HPDE6-E6E7 (cell line): ENCODE measurements around the gene INPP5B.
"Not testable (repeated sequence)": the region's sequence is repeated elsewhere in the genome, so short reads cannot be mapped to it uniquely, and the experiment has no call there.

ENCODE experiments used
- DNase-seq: peaks from one replicate; pipeline ENCODE4 v3.0.0; 2011; ENCODE audit warnings: missing footprints; ENCODE audit errors: extremely low spot score

Gene INPP5B

DNA sequence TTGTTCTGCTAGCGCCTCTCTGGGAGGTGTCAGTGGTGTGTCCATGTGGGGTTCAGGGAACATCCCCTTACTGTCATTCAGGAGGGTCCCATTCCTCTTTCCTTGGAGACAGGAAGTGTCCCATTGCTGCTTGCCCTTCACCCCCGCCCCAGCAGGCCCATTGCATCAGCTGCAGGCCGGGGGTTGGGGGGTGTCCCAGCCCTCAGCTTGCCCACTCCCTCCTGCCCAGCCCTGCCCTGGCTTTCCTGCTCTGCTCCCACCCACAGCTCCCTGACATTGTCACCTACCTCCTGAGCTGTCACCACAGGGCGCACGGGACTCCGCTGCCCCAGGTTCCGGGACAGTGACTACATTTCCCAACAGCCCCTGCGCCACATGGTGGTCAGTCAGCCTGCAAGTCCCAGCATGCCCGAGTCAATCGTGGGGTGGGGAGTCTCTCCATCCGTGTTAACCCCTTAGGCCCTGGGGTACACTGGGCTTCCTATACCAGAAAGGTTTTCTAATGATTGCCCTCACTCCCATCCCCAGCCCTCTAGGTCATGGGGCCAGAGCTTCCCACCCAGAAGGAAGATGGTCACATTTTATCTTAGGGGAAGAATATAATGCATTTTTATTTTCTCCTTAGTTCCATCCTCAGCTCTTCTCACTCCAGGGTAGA lies at the start of gene INPP5B:
Gene INPP5B, minus strand, starts transcription at position 351 of the 658 bp plus-strand sequence. CDS start 745 bp downstream, outside the sequence.
- DNase-seq: no peak

DNA sequence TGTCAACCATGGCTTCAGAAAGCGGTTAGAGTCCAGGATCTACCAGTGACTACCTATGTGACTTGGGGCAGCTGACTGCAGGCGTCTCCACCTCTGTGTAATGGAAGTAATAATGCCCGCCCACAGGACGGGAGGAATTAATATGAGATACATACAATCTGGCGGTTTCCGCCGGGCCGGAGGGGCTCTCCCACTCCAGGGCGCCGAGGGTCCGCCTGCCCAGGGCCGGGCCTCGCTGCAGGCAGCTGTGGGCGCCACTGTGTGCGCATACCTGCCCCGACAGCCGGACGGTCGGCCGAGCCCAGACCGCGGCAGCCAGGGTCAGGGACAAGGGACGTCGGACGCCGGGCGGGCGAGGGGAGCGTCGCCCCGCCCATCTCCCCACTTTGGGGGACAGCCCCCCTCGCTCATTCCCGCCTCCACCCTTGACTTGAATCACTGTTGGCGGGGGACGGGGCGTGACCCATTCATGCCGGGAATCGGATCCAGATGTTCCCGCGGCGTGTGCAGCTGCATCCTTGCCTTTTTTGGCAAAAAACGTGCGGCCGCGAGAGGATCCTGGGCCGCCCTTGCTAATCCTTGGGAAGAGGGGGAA lies 49.0 kb upstream of the INPP5B start:
- DNase-seq: no peak

DNA sequence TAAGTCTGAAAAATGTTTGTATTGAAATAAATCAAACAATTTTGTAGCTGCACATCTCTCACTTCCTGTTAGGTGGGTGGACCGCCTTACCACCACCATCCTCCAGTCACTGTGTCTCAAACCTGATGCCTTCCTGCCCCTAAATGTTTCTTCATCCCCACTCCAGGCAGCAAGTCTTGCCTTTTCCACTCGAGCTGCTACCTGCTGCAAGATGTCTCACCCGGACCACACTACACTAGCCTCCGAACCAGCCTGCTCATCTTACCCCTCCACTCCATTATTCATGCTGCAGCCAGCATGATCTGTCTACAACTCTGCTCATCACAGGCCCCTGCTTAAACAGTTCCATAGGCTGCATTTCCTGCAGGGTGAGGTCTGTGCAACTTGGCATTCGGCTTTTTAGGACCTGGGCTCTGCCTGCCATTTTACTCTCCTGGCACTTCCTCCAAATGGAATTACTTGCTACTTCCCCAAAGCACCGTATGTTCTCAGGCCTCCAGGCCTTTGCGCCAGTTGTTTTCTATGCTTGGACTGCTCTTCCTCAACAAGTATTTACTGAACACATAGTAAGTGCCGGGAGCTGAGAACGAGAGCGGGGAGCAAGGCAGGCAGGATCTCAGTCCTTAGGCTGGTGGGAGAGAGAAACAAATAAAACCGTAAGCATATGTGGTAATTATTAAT lies 48.2 kb upstream of the INPP5B start:
- no peak for DNase-seq

DNA sequence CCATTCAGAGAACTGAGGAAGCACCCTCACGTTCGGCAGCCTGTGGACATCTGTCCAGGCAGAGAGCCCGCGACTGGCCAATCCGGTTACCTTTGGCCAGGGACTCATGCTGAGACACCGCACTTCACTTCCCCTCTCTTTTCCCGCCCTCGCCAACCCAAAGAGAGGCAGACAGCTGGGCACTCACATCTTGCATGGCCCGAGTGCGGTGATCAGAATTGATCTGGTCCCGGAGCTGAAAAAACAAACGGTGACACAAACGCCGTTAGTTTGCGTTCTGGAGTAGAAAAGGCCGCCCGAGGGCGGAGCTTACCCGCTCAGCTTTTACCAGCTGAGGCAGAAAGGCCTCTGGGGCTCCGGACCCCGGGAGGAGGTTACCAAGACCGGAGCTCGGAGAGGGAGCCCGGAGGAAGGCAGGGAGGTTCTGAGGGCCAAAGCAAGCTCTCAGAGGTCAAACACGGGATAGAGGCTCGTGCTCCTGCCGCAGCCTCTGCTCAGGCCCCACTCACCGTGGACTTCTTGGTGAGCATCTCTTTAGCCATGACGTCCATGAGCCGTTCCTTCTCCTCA lies 42.6 kb upstream of the INPP5B start:
- no peak for DNase-seq

DNA sequence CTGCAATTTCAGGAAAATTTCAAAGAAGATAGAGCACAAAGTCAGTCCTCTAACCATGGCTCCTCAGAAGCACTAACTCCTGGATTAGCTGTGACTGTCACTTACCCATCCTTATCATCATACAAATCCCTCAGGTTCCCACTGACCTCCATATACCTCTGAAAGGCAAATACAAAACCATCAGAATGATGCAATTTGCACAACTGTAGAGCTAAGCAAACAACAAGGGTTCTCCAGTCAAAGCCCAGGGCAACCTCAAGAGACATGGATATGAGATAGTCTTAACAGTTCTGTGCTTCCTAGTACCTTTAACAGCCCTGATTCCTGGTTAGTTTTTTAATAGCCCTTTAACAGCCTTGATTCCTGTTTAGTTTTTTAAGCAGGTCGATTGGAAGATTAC lies 40.8 kb upstream of the INPP5B start:
- no peak for DNase-seq

DNA sequence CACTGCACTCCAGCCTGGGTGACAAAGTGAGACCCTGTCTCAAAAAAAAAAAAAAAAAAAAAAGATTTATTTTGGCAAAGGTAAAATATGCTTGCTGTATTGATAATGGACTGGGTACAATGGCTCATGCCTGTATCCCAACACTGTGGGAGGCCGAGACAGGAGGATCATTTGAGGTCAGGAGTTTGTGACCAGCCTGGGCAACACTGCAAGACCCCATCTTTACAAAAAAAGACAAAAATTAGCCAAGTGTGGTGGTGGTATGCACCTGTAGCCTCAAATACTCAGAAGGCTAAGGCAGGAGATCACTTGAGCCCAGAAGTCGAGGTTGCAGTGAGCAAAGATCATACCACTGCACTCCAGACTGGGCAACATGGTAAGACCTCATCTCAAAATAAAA lies 36.7 kb upstream of the INPP5B start:
- no peak for DNase-seq

DNA sequence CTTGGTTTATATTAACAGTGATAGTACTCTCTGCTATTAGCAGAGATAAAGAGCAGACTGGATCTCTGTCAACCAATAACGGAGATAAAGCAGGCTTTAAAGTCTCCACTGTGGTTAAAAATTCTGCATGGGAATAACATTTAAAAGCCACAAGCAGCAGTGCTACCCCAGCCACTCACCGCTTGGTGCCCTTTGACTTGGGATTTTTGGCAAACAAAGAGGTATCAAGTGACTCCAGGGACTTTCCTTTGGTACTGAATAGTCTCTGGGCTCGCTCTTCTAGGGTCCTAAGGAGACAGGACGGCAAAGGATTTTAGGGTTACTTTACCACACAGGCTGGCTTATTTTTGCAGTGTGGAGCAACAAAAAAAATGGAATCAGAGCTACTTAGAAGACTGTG lies 31.7 kb upstream of the INPP5B start:
- no peak for DNase-seq

DNA sequence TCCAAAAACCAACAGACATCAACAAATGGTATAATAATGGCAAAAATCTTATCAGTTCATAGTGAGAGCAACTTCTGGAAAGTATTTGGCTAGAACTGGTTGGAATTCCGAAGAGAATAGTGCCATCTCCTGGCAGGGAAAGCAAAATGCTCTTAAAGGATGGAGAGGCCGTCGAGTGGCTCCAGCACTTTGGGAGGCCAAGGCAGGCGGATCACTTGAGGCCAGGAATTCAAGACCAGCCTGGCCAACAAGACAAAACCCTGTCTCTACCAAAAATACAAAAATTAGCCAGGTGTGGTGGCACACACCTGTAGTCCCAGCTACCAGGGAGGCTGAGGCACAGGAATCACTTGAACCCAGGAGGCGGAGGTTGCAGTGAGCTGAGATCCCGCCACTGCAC lies 28.2 kb upstream of the INPP5B start:
- not testable (repeated sequence) for DNase-seq

DNA sequence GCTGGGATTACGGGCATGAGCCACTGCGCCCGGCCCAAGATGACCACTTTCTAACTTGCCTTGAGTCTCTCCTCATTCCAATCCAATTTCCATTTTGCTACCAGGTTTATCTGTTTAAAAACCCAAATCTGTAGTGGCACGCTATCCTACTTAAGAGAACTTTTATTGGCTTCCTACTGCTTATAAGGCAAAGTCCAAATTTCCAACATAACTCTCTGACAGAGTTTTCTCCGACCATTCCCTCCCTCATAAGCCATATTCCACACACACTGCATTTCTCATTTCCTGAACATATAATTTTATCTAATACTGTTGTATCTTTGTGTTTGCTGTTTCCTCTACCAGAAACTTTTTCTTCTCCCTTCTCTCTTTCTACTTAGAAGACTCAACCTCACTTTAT lies 27.7 kb upstream of the INPP5B start:
- no peak for DNase-seq

DNA sequence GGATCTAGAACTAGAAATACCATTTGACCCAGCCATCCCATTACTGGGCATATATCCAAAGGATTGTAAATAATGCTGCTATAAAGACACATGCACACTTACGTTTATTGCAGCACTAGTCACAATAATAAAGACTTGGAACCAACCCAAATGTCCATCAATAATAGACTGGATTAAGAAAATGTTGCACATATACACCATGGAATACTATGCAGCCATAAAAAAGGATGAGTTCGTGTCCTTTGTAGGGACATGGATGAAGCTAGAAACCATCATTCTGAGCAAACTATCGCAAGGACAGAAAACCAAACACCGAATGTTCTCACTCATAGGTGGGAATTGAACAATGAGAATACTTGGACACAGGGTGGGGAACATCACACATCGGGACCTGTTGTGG lies 26.8 kb upstream of the INPP5B start:
- DNase-seq: not testable (repeated sequence)

DNA sequence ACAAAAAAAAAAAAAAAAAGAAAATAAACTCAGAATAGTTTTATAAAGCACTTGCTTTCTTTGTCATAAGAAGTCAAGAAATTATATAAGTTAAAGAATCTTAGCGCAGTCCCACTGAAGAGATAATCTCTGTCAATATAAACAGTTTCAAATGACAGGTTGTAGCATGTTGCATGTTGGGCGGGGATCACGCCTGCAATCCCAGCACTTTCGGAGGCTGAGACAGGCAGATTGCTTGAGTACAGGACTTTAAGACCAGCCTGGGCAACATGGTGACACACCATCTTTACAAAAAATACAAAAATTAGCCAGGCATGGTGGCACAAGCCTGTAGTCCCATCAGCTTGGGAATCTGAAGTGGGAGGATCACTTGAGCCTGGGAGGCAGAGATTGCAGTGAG lies 18.4 kb upstream of the INPP5B start:
- no peak for DNase-seq

DNA sequence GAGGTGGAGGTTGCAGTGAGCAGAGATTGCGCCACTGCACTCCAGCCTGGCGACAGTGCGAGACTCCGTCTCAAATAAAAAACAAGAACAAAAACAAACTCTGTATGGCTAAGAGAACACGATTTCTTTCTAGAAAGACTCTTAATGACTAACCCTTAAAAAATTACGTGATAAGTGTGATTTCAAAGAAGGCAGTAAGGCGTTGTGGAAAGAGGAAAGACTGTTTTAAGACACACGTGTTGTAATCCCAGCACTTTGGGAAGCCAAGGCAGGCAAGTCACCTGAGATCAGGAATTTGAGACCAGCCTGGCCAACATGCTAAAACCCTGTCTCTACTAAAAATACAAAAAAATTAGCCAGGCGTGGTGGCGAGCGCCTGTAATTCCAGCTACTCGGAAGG lies 17.3 kb upstream of the INPP5B start:
- DNase-seq: not testable (repeated sequence)

DNA sequence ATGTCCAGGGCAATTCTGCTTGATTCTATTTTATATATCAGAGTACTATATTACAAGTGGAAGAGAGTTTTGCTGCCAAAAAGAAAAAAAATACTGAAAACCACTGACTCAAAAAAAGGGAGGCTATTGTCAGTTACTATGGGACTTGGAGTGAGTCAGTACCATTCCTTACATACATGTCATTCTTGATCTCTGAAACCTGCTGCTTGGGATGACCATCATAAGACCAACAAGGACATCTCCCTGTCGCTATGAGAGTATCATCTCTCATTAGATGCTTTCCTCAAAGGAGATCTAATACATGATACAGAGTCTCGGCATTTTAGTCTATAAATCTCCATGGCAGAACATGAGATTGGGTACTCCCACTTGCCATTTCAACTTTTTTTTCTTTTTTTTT lies 11.8 kb upstream of the INPP5B start:
- no peak for DNase-seq

DNA sequence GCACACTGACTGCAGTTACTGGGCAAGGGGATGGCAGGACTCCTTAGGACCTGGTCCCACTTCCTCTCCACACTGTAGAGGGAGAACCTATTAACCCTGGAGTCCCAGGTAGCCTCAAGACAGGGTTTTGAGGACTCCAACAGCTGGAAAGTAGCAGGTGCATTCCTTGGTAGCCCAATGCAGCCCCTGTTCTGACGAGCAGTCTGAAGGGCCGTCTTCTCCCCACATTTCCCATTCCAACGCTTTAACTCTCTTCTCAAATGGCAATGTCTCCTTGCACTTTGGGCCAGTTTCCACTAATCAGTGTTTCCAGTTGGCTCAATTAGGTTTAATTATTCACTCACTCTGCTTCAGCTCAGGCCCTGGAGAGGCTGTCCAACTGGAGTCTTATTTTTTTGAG lies 8.8 kb upstream of the INPP5B start:
- DNase-seq: no peak

DNA sequence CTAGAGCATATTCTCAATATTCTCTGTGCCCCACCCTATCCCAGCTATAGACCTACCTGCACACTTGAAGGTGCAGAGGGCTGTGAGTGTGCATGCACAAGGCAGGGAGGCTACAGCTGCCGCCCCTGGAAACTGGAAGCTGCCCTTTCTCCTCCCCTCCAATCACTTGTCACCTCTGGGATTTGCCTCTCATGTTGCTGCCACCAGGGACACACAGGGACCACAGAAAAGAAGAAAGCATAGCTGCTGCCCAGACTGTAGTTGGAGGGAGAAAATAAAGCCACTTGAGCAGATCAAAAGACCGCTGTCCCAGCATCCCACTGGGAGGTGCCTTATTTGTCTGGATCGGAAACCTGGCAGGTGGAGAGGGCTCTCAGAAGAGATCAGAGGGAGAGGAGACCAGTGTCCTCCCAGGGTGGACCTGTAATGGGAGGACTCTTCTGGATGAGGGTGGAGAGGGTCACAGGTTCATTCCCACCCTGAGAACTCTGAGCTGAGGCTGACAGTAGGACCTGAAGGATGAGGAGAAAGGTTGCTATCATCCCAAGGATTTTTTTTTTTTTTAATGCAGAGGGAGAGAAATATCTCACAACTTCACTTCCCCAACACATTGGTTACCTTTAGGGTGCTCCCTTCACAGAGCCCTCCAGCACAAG lies 7.6 kb upstream of the INPP5B start:
- DNase-seq: no peak

DNA sequence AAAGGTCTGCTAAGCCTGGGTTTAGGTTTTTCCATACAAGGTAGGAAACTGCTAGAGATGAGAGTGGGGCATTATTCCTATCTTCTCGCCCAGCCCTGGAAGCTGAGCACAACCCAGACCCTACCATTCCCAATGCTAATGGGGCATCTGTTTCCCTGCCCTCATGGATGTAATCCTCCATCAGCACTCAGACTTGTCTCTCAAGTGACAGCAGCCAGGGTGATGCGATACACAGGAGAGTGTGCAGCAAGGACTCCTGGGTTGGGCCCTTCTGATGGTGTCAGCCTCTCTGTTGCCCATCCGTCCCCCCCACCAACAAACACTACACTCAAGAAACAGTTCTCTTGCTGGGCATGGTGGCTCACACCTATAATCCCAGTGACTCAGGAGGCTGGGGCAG lies 5.9 kb upstream of the INPP5B start:
- no peak for DNase-seq

DNA sequence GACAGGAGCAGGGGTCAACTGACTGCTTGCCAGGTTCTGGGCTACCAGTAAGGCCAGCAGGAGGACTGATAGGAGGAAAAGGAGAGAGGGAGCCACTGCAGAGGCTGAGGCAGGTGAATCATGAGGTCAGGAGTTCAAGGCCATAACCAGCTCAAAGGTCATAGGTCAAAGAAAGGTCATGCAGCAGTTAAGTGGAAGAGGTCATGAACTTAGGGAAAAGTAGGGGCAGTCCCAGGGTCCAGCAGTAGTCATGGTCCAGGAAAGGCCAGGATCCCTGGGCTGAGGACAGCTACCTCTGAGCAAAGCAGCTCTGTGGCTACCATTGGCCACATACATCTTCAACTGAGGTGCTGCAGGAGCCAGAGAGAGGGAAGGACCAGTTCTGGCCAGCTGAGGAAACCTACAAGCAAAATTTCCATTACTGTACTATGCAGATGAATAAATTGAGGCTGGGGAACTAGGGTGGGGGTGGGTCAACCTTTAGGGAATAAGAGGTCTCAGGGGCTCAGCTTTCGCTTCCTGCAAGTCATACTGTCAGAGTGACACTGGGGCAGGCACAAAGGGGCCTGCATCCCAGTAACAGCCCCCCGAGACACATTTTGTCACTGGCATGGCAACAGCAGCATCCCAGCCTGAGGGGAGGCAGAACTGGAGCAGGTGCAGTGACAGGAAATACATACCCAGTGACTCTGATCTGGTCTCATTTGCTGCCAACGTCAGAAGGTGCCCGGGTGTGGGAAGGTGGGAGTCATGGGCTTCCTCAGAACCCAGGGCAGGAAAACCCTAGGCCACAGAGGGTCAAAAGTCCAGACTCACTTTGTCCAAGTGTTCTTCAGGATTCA lies 5.2 kb upstream of the INPP5B start:
- no peak for DNase-seq

DNA sequence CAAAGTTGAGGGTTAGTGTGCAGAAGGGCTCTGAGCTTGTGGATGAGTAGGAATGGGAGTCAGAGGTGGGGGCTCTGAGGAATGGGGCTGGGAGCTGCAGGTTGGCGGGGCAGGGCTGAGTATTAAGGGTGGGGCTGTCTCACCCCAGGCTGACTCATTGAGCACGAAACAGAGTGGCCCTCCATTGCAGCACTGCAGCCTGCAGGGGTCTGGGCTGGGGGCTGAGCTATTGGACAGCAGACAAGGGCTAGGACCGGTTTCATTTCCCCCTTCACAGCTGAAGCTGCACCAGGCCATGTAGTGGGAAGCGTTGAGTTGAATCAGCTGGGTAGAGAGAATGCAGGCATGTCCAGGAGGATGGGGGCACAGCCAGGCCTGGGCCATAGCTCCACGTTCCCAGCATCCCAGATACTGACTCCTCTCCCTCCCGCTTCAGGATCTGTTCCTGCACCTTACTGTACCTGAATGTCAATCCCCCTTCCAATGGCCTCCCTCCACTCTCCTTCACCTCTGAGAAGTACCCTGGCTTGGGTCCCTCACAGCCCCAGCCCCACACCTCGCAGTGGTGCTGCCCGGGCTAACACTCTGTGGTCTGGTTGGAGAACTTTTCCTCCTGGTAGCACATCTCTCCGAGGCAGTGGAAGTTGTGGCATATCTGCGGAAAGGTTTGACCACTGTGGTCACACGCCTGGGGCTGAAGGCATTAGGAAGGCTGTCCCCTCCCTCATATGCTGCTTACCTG lies 4.4 kb upstream of the INPP5B start:
- DNase-seq: no peak

DNA sequence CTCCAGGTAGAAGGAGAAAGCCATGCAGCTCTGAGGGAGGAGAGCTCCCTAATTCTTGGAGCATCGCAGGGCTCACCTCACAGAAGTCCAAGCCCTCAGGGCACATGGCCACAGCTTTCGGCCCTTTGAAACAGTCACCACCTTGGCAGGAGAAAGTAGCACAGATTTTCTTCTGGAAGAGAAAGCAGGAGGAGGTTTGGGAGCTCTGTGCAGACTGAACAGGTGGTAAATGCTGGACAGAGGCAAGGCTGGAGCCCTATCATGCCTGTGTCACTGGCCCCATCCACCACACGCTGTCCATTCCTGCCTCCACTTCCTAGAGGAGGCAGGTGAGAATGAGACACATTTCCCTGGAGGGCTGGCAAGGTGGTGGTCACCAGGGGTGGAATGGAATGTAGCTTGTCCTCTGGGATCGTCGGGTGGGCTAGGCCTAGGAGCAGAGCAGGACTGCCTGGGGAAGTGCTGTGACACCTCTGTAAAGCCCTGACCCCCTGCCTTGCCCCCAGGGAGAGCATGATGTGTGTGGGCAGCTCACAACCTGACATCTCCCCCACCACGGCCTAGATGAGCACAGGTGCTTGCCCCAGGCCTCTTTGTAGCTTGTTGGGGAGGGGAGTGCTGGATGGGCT lies 2.8 kb upstream of the INPP5B start:
- DNase-seq: no peak

DNA sequence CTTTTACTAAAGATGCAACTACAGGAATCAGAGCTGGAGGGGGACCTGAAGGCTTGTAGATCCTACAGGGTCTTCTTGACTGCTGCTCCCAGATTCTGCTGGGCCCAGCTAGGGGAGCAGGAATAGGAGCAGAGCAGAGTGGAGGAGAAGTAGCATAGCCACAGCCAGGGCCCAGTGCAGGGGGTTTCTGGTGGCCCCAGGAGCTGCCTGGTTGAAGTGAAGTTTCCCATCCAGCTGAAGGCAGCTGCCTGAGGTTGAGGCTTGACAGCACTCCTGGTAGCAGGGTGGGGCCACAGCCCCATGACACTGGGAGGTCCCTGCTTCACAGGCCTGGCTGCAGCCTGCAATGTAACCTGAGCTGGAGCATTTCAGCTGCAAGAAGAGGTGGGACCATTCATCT lies 2.0 kb upstream of the INPP5B start:
- no peak for DNase-seq
